A549 (cell line): Measurements from ENCODE around the gene RUSC1. TPM values are rescaled to one million over a fixed set of nuclear protein-coding genes. Genes with fewer than 3 reads are reported as not detected.

Source experiments
- ATAC-seq, 2 experiments: fragments of 200-7000 bp in 1 of 2; fragments of >200 bp in 1 of 2; cut with Nextera tagmentation in 1 of 2; cut with Tn5 transposase in 1 of 2; 3 replicates each; pipeline versions ENCODE4 v1.8.0 to v1.9.1; 2018 to 2020; ENCODE audit warnings: mild to moderate bottlenecking in 1 of 2, moderate library complexity in 1 of 2
- CTCF ChIA-PET: fragments of 300-600 bp; sonication (Branson Sonifier 250); formaldehyde crosslinking; extraction: SDS; loops from one replicate; lab custom pipeline; 2021; ENCODE audit warnings: antibody characterized with exemption, inconsistent platforms; lab: Yijun Ruan, JAX
- POLR2A ChIA-PET: fragments of 350-600 bp; formaldehyde crosslinking; extraction: SDS; loops from one replicate; lab custom pipeline; 2021; ENCODE audit warnings: antibody characterized with exemption, inconsistent platforms; lab: Yijun Ruan, JAX
- DNase-seq, 2 experiments: peaks; one replicate each; pipeline versions ENCODE4 v3.0.0 to v3.0.0-alpha.2; 2011 to 2016; ENCODE audit warnings: low read depth in 1 of 2, low spot score in 1 of 2
- FAIRE-seq: peaks from 2 replicates; lab custom pipeline; 2011; peaks lifted over from hg19 to GRCh38; lab: Jason Lieb, UNC
- H3K27ac ChIP-seq, 2 experiments: fragments of >200 bp; sonication (Bioruptor Twin); formaldehyde crosslinking; 3 replicates each; pipeline ENCODE4 v1.5.1; 2016 to 2017
- H3K4me1 ChIP-seq: fragments of >200 bp; sonication (Bioruptor Twin); formaldehyde crosslinking; 3 replicates; pipeline ENCODE4 v1.6.1; 2016
- H3K4me2 ChIP-seq: fragments of >200 bp; sonication (Bioruptor Twin); formaldehyde crosslinking; 3 replicates; pipeline ENCODE4 v1.6.1; 2016
- H3K4me3 ChIP-seq: fragments of >200 bp; sonication (Bioruptor Twin); formaldehyde crosslinking; 3 replicates; pipeline ENCODE4 v1.5.1; 2016
- H3K9me3 ChIP-seq: fragments of >200 bp; sonication (Bioruptor Twin); formaldehyde crosslinking; 3 replicates; pipeline ENCODE4 v1.6.1; 2016
- BHLHE40 ChIP-seq: IDR thresholded peaks from 2 replicates; pipeline ENCODE4 v1.6.1; 2012; ENCODE audit warnings: low read depth, low read length, inconsistent platforms
- CBX8 ChIP-seq: fragments of 200-600 bp; sonication (generic); IDR thresholded peaks from 2 replicates; pipeline ENCODE4 v1.6.1; 2016
- CHD2 ChIP-seq: fragments of 150-350 bp; IDR thresholded peaks from 2 replicates; pipeline ENCODE4 v1.6.1; 2014; ENCODE audit warnings: low read length; ENCODE audit not compliant: partially characterized antibody
- EP300 ChIP-seq, 2 experiments: fragments of >200 bp; sonication (Bioruptor Twin); formaldehyde crosslinking; IDR thresholded peaks; 2 replicates in 1 of 2; 3 replicates in 1 of 2; pipeline ENCODE4 v1.6.1; 2016 to 2017
- FOSB ChIP-seq: fragments of 250-450 bp; sonication (Bioruptor Pico); IDR thresholded peaks from 2 replicates; pipeline ENCODE4 v1.5.0; 2020; ENCODE audit warnings: mild to moderate bottlenecking, moderate library complexity
- GATA3 ChIP-seq: IDR thresholded peaks from 2 replicates; pipeline ENCODE4 v1.6.1; 2012; ENCODE audit warnings: borderline replicate concordance
- HDAC2 ChIP-seq: fragments of 200-600 bp; sonication (generic); IDR thresholded peaks from 2 replicates; pipeline ENCODE4 v1.6.1; 2016
- HES2 ChIP-seq: fragments of >200 bp; sonication (Bioruptor Twin); formaldehyde crosslinking; IDR thresholded peaks from 2 replicates; pipeline ENCODE4 v1.6.1; 2016
- HOXB13 ChIP-seq: fragments of 250-450 bp; sonication (Bioruptor Pico); IDR thresholded peaks from 2 replicates; pipeline ENCODE4 v1.5.0; 2020; ENCODE audit warnings: low read depth, mild to moderate bottlenecking, moderate library complexity
- HOXB5 ChIP-seq: fragments of 250-450 bp; sonication (Bioruptor Pico); IDR thresholded peaks from 2 replicates; pipeline ENCODE4 v1.5.0; 2020; ENCODE audit warnings: mild to moderate bottlenecking, moderate library complexity
- JUN ChIP-seq, 2 experiments: fragments of >200 bp; sonication (Bioruptor Twin); formaldehyde crosslinking; IDR thresholded peaks; 2 replicates in 1 of 2; 3 replicates in 1 of 2; pipeline ENCODE4 v1.6.1; 2016 to 2017
- JUNB ChIP-seq: fragments of >200 bp; sonication (Bioruptor Twin); formaldehyde crosslinking; IDR thresholded peaks from 2 replicates; pipeline ENCODE4 v1.6.1; 2016
- KDM5A ChIP-seq: fragments of 200-600 bp; sonication (generic); IDR thresholded peaks from 2 replicates; pipeline ENCODE4 v1.6.1; 2016; ENCODE audit warnings: antibody characterized with exemption, mild to moderate bottlenecking
- MYC ChIP-seq: IDR thresholded peaks from 2 replicates; pipeline ENCODE4 v1.6.1; 2012; ENCODE audit warnings: mild to moderate bottlenecking, inconsistent platforms, low read length, improper control_type of control experiment, borderline replicate concordance
- PBX3 ChIP-seq: IDR thresholded peaks from 2 replicates; pipeline ENCODE4 v1.6.1; 2012
- POLR2AphosphoS2 ChIP-seq: conservative IDR thresholded peaks from 2 replicates; pipeline ENCODE4 v1.6.1; 2012; ENCODE audit warnings: low read length, improper control_type of control experiment, inconsistent platforms
- RFX5 ChIP-seq: fragments of 450-650 bp; IDR thresholded peaks from 2 replicates; pipeline ENCODE4 v1.7.1; 2014; ENCODE audit warnings: antibody characterized with exemption, mild to moderate bottlenecking, moderate library complexity
- SMC3 ChIP-seq: fragments of >200 bp; sonication (Bioruptor Twin); formaldehyde crosslinking; IDR thresholded peaks from 3 replicates; pipeline ENCODE4 v1.6.1; 2018; ENCODE audit warnings: inconsistent platforms
- SREBF2 ChIP-seq: fragments of 450-650 bp; IDR thresholded peaks from 2 replicates; pipeline ENCODE4 v1.6.1; 2014; ENCODE audit warnings: mild to moderate bottlenecking, moderate library complexity
- TFCP2L1 ChIP-seq: fragments of 250-450 bp; sonication (Bioruptor Pico); IDR thresholded peaks from 2 replicates; pipeline ENCODE4 v1.5.0; 2021; ENCODE audit warnings: mild to moderate bottlenecking
- ZC3H11A ChIP-seq: fragments of 450-650 bp; IDR thresholded peaks from 2 replicates; pipeline ENCODE4 v1.6.1; 2014; ENCODE audit warnings: antibody characterized with exemption, mild to moderate bottlenecking
- WGBS: methylation state at CpG from one replicate; pipeline ENCODE4 v1.1.6; 2017; ENCODE audit errors: missing lambda C conversion rate; 5-methylcytosine and 5-hydroxymethylcytosine counted together
- polyA plus RNA-seq, 4 experiments: library from polyadenylated mRNA; depleted of rRNA in 3 of 4; stranded (reverse); fragments of >200 nt; fragmentation: RNase III in 1 of 4; extraction: RNeasy Plus Mini Kit Qiagen cat#74134 plus additional on column Dnase treatment in 1 of 4; gene quantifications; 2 replicates in 3 of 4; 3 replicates in 1 of 4; pipeline ENCODE4 v1.2.3, GENCODE V29; 2011 to 2017
- TF ChIP-seq, protein P1 (sequence below): fragments of 250-450 bp; sonication (Bioruptor Pico); IDR thresholded peaks from 2 replicates; pipeline ENCODE4 v1.5.0; 2020; ENCODE audit warnings: low read depth, mild to moderate bottlenecking, moderate library complexity
- TF ChIP-seq, protein P2 (sequence below): IDR thresholded peaks from 2 replicates; pipeline ENCODE4 v1.6.1; 2012

Gene RUSC1
- polyA plus RNA-seq, 2 of the 4 experiments (the other 2 are of a cell fraction) = 27.8 to 32.2 TPM

GRCh38 chr1:155300024-155300423 is 20.7 kb upstream of the RUSC1 start:
- CTCF ChIA-PET = interaction anchor here (0.9 to 3.5 kb wide), 7 partner anchors 16 to 49 kb away, joined by 3 to 14 read pairs (median 7); no protein-coding TSS in a partner anchor
- no peak overlapping the region for H3K4me3 ChIP-seq
- TF ChIP-seq SMC3 (no peak), GATA3 (no peak), JUNB (no peak), HDAC2 (no peak), CBX8 (no peak), KDM5A (no peak), HOXB13 (CRISPR knock-in tag) (no peak)
- TF ChIP-seq, protein P1, sequence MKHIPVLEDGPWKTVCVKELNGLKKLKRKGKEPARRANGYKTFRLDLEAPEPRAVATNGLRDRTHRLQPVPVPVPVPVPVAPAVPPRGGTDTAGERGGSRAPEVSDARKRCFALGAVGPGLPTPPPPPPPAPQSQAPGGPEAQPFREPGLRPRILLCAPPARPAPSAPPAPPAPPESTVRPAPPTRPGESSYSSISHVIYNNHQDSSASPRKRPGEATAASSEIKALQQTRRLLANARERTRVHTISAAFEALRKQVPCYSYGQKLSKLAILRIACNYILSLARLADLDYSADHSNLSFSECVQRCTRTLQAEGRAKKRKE (CRISPR knock-in tag) = no peak
- no peak for DNase-seq
- no peak for ATAC-seq
- no peaks in the 10 kb centered on the region for H3K9me3 ChIP-seq
- H3K4me1 ChIP-seq = 0 out of 3 replicates have a peak, but pooled peaks cover 4% of the 10 kb centered on the region
- WGBS = 88% methylated on average over 8 of the region's 8 CpGs
- POLR2A ChIA-PET = no interaction called here
- no peak for FAIRE-seq
- no peak overlapping the region for H3K27ac ChIP-seq
- no peak overlapping the region for H3K4me2 ChIP-seq

DNA sequence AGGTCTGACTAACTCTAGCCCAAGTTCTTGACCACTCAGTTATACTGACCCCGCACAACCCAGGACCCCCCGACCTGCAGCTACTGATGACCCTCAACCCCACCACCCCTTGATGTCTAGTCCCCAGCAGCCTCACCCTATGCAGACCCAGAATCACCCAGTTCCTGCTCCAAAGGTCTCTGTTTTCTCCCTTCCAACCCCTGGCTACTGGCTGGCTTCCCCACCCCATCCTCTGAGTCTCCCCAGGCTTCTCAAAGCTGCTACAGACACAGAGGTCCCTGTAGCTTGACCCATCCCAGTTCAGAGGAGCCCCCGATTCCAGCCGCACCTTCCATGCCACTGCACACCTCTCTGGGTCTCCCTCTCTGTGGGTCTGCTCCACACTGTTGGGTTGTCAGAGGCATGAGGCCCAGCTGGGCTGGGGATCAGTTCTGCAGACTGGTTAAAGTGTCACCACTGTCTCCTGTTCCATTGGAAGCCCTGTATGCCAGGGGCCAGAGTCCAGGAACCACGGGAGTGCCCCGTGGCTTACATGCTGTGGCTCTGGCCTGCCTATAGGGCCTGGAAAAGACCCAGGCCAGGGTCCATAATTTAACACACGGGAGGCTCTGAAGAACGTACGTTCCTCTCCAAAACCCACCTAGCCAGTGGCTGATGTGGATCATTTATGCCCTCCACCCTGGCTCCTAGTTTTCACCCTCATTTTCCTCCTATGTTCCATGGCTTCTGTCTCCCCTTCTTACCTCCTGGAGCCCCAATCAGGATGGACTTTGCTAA is 20.0 kb upstream of the RUSC1 start:
- ChIA-PET POLR2A (no interaction called here), CTCF (interaction anchor here (0.9 to 3.5 kb wide), 8 partner anchors 13 to 50 kb away, joined by 3 to 14 read pairs (median 5); no protein-coding TSS in a partner anchor)
- H3K4me3 ChIP-seq = no peak overlapping the region
- no peak for TF ChIP-seq SREBF2
- TF ChIP-seq BHLHE40 = no peak
- TF ChIP-seq TFCP2L1 (CRISPR knock-in tag) = no peak
- TF ChIP-seq HDAC2 = no peak
- TF ChIP-seq, all 56 proteins: peak for 0
- Histone ChIP-seq H3K9me3 (no peaks in the 10 kb centered on the region), H3K4me1 (peaks cover 9% of the 10 kb centered on the region; the same call in 2 of the 3 replicates), H3K4me2 (no peak overlapping the region), H3K27ac (no peak overlapping the region)
- ATAC-seq (no peak; a peak in 2 of 6 replicates), FAIRE-seq (no peak), DNase-seq (no peak)
- WGBS = 62% methylated on average over 9 of the region's 9 CpGs

DNA sequence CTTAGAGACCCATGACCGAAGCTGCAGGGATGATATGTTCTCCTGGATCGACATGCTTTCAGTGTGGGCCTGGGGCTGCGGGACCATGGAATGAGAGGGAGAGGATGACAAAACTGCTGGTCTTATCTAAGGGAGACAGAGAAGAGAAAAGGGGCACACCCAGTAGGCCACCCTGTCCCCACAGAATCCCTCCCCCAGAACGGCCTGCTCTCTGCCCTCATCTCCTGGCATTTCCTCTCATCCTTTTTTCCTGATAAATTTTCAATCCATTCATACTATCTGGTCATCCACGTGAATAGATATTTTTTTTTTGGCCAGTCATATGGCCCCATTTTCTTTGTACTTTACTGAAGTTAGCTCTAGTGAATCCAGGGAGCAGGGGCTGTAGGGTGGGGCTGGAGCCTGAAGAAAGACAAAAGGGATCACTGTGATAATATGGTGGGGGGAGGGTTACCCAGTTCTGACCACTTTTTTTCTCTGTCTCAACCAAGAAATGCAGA is 19.3 kb upstream of the RUSC1 start, which contains the start of gene PKLR:
TSS of gene PKLR (minus strand) at position 97 of the 500 bp plus-strand sequence. CDS start at position 54, 43 bp downstream.
- Histone ChIP-seq H3K9me3 (no peaks in the 10 kb centered on the region), H3K4me1 (peaks cover 15% of the 10 kb centered on the region; the same call in 2 of the 3 replicates), H3K4me3 (no peak within 1 kb of the TSS), H3K27ac (no peak within 1 kb of the TSS)
- no peak for FAIRE-seq
- ATAC-seq = no peak
- WGBS = 79% methylated on average over 5 of the region's 5 CpGs
- no peak for DNase-seq
- POLR2A ChIA-PET = no interaction called here
- TF ChIP-seq KDM5A (no peak), MYC (no peak), RFX5 (no peak), POLR2AphosphoS2 (no peak), ZC3H11A (no peak), JUN (IDR thresholded peaks at IDR 0.05) (no peak), FOSB (no peak), HES2 (no peak), EP300 (IDR thresholded peaks at IDR 0.05) (no peak), PBX3 (no peak), CHD2 (no peak), HOXB5 (CRISPR knock-in tag) (no peak)
- TF ChIP-seq, protein P2, sequence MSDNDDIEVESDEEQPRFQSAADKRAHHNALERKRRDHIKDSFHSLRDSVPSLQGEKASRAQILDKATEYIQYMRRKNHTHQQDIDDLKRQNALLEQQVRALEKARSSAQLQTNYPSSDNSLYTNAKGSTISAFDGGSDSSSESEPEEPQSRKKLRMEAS = no peak
- TF ChIP-seq, all 56 proteins: peak for 0
- CTCF ChIA-PET = interaction anchor here (1.3 to 3.5 kb wide), 4 partner anchors 12 to 51 kb away, joined by 3 to 12 read pairs (median 8); no protein-coding TSS in a partner anchor
- no peak within 1 kb of the TSS for H3K4me2 ChIP-seq
